ENCODE data around the gene METTL2A.
"Not testable (repeated sequence)": the region's sequence is repeated elsewhere in the genome, so short reads cannot be mapped to it uniquely, and the experiment has no call there.

METTL2A gene, protein sequence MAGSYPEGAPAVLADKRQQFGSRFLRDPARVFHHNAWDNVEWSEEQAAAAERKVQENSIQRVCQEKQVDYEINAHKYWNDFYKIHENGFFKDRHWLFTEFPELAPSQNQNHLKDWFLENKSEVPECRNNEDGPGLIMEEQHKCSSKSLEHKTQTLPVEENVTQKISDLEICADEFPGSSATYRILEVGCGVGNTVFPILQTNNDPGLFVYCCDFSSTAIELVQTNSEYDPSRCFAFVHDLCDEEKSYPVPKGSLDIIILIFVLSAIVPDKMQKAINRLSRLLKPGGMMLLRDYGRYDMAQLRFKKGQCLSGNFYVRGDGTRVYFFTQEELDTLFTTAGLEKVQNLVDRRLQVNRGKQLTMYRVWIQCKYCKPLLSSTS

DNA sequence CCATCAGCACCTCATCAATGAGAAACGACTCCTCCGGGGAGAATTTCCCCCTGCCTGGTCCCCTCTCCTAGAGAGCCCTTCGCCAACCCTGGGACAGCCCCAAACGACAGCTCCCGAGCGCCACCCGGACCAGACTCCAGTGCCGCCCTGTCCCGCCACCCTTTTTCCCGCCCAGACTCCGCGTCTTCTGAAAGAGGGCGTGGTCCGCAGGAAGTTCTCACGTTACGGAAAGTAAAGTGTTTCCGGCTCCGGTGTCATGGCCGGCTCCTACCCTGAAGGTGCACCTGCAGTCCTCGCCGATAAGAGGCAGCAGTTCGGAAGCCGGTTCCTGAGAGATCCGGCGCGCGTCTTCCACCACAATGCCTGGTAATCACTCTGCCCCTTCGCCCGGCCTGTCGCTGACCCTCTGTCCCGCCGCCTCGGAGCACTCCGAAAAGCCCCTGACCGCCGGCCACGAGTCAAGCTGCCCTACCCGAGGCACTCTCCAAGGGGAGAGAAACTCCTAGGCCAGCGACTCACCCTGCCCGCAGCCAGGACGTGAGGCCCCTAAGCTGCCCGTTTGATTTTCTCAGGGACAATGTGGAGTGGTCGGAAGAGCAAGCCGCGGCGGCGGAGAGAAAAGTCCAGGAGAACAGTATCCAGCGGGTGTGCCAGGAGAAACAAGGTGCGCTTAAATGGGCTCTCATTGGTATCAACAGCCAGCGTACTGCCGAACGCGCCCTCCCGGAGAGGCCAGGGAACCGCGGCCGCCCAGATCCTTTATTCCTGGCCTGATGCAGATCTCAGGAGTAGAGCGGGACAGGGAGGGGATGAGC lies at the start of gene METTL2A:
Gene METTL2A, plus strand, starts transcription at position 251 of the 815 bp plus-strand sequence. Its CDS starts 6 bp downstream, at position 257.
- TF ChIP-seq, protein P1, sequence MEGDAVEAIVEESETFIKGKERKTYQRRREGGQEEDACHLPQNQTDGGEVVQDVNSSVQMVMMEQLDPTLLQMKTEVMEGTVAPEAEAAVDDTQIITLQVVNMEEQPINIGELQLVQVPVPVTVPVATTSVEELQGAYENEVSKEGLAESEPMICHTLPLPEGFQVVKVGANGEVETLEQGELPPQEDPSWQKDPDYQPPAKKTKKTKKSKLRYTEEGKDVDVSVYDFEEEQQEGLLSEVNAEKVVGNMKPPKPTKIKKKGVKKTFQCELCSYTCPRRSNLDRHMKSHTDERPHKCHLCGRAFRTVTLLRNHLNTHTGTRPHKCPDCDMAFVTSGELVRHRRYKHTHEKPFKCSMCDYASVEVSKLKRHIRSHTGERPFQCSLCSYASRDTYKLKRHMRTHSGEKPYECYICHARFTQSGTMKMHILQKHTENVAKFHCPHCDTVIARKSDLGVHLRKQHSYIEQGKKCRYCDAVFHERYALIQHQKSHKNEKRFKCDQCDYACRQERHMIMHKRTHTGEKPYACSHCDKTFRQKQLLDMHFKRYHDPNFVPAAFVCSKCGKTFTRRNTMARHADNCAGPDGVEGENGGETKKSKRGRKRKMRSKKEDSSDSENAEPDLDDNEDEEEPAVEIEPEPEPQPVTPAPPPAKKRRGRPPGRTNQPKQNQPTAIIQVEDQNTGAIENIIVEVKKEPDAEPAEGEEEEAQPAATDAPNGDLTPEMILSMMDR (conservative IDR thresholded peaks at IDR 0.05): peak; percentile 35
- H3K27ac ChIP-seq: peak within 1 kb of the TSS; percentile 72

DNA sequence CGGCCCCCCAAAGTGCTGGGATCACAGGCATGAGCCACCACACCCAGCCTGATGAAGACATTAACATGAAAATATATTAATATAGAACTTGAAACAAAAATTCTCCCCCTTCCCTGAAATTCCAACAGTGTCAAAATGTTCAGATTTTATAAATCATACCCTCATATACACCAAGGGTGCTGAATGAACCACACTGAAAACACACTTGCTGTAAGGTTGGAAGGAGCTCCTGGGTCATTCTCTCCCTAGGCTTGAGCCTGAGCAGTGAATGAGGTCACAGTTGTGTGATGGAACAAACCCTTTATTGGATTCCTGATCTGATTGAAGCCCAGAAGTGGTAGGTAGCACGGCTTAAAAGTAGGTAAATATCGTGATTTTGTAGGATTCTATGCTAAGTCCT lies 43.4 kb upstream of the METTL2A start, which contains the start of gene EFCAB3:
Gene EFCAB3, plus strand, starts transcription at position 301 of the 400 bp plus-strand sequence. CDS start 2,427 bp downstream, outside the sequence.
- TF ChIP-seq, protein P1 (conservative IDR thresholded peaks at IDR 0.05): no peak
- H3K27ac ChIP-seq: no peak within 1 kb of the TSS

DNA sequence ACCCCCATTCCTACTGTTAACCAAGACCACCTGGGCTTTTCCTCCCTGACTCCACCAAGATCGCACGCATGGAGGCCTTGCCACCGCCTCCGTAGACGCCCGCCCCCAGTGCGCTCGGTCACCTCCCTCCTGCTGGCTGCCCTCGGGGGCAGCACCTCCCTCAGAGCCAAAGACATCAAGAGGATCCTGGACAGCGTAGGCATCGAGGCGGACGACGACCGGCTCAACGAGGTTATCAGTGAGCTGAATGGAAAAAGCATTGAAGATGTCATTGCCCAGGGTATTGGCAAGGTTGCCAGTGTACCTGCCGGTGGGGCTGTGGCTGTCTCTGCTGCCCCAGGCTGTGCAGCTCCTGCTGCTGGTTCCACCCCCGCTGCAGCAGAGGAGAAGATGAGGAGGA lies 42.1 kb upstream of the METTL2A start:
- H3K27ac ChIP-seq: no peak overlapping the region
- TF ChIP-seq, protein P1 (conservative IDR thresholded peaks at IDR 0.05): no peak

DNA sequence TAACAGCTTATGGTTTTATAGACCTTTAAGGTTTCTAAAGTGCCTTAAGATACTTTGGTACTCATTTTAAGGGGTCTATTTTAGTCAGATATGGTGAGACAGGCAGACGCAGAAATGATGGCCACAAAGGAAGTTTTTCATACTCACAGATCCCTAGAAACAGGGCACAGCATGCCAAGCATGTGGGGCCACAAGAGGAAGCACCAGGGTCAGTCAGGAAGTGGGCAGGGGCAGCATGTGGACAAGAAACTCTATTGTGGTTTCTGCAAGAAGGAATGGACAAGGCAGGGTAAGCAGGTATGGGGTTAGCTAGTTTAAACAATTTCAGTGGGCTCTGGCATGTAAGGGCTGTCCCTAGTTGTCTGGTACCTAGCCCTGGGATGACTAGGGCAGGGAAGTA lies 34.8 kb upstream of the METTL2A start:
- no peak overlapping the region for H3K27ac ChIP-seq
- TF ChIP-seq, protein P1 (conservative IDR thresholded peaks at IDR 0.05): no peak

DNA sequence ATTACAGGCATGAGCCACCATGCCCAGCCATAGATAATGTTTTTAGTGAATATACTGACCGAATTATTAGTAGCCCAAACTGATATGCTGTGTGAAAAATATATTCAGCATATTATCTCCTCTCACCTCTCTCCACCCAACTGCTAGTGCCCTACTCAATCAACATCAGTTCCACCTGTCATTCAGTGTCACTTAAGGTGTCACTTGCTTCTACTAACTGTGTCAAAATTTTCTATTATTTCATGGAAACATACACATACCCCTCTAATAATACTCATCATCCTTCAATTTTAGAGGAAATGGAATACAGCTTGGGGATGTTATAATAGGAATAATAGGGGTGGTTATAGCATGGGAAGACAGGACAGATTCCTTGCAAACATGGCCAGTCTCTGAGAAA lies 30.8 kb upstream of the METTL2A start:
- TF ChIP-seq, protein P1 (conservative IDR thresholded peaks at IDR 0.05): no peak
- no peak overlapping the region for H3K27ac ChIP-seq

DNA sequence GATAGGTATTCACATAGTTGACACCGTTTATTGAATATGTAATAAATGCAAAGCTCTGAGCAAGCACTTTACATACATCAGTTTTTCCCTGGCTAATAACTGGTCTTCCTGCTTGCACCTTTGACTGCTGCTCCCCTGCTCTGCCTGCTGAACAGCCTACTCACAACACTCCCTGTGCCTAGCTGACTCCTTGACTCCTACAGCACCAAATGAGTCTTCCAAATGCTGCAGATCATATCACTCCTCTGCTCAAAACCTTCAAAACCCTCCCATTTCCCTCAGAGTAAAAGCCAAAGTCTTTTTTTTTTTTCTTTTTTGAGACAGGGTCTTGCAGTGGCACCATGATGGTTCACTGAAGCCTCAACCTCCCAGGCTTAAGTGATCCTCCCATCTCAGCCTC lies 24.8 kb upstream of the METTL2A start:
- TF ChIP-seq, protein P1 (conservative IDR thresholded peaks at IDR 0.05): no peak
- no peak overlapping the region for H3K27ac ChIP-seq

DNA sequence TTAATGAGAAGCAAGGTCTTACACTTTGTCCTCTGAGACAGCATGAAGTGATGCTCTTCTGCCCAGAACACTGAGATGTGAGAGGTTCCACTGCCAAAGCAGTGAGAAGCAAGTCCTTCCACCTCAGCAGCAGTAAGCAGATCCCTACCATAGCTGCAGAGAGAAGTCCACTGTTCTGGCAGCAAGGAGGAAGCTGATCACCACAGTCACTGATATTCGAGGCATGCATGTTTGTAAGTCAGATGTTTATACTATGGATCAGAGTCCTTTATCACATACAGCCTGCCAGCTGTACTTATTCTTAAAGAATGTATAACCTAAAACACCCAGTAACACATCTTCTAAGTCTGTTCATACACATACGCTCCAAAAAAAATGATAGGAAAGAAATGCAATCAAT lies 18.2 kb upstream of the METTL2A start:
- TF ChIP-seq, protein P1 (conservative IDR thresholded peaks at IDR 0.05): no peak
- no peak overlapping the region for H3K27ac ChIP-seq

DNA sequence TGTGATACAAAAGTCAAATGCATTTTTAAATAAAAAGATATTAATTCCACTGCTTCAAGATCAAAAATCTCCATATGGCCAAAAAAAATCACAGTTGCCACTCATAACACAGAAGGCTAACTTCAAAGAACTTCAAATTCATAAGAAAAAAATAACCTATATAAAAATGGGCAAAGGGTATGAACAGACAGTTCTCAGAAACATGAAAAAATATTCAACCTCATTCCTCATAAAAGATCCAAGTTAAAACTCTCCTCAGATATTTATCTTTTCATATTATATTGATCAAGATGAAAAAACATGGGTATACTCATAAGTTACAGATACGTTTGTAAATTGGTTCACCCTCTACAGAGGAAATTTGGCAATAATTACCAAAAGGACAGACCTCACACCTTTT lies 10.6 kb upstream of the METTL2A start:
- H3K27ac ChIP-seq: not testable (repeated sequence)

DNA sequence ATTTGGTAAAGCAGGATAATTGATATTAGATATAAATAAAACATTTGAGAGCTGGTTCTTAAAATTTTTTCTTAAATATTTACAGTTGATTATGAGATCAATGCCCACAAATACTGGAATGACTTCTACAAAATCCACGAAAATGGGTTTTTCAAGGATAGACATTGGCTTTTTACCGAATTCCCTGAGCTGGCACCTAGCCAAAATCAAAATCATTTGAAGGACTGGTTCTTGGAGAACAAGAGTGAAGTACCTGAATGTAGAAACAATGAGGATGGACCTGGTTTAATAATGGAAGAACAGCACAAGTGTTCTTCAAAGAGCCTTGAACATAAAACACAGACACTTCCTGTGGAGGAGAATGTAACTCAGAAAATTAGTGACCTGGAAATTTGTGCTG lies 2.5 kb downstream of the METTL2A start:
- H3K27ac ChIP-seq: not testable (repeated sequence)

DNA sequence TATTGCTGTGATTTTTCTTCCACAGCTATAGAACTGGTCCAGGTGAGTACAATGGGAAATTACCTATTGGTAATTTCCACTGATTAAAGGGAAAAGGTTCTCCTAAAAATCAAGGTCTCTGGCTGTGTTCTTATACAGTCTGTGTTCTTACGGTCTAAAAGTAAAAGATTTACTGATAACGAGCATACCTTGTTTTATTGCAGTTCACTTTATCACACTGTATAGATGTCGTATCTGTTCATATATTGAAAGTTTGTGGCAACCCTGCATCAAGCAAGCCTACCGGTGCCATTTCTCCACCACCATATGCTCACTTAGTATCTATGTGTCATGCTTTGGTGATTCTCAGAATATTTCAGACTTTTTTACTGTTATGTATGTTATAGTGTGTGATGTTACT lies 11.6 kb downstream of the METTL2A start:
- H3K27ac ChIP-seq: not testable (repeated sequence)

DNA sequence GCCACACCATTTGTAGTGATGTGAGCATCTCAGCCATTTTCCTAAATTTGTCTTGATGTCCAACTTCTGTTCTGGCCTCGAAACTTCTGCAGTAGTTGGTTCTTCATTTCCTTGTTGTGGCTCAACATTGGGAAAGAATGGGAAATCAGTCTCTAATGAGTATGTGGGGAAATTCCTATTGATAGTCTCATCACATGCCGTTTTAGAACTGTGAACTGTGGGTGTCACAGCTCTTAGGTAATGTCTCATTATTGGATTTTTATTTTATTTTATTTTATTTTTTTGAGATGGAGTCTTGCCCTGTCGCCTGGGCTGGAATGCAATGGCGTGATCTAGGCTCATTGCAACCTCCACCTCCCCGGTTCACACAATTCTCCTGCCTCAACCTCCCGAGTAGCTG lies 17.5 kb downstream of the METTL2A start:
- not testable (repeated sequence) for H3K27ac ChIP-seq

Data from VCaP (cell line).